NCI-H1105 (cell line): ENCODE measurements around the gene NXPH4.

Source experiments
- DNase-seq: peaks from one replicate; lab custom pipeline; 2025; lab: John Stamatoyannopoulos, UW

NXPH4 gene

DNA sequence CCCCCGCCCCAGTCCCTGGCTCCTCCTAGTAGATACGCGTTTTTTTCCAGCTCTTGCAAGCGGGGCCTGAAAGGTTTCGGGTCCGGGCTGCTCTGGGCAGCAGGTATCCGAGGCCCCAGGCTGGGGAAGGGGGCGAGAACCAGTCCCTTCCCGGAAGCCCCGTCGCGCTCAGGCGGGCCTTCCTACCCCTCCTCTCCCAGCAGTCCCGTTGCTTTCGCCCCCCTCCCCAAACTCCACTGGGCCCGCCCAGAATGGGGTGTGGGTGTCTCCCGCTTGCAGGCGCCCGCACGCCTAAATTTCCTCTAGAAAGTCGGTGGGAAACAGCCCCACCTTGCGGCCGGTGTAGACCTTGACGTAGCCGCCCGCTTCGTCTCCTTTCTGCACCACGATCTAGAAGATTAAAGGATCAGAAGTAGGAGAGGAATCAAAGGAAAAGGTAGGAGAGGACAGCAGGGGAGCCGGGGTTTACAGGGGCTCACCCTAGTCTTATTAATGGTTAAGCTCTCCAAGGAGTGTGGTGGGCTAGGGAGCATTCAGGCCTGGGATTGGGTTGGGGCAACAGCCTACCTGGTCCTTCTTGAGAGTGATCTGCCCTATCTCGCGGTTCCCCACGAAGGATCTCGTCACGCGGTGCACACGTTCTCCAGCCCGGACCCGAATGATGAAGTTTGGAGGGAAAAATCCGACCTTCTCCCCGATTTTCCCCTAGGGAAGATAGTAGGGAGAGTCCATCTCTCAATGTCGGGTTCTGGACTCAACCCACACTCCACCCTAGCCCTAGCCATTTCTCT lies 27.1 kb downstream of the NXPH4 start:
- peak; percentile 52 for DNase-seq

DNA sequence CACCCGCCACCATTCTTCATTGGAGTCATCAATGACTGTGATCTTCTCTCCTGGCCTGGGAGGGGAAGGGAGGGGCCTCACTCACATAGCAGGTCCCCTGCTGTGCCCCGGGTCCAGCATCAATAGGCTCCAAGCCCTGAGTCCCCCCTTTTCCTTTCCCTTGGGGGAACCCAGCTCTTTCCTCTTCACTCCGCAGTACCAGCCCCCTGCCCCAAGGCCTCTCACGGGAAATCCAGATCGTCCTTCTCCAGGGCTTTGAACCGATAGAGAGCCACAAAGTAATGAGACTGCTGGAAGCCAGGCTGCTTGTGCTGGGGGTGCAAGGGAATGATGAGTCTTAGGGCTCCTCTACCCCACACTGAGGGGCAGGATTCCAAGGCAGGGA lies 27.7 kb downstream of the NXPH4 start:
- DNase-seq = no peak

DNA sequence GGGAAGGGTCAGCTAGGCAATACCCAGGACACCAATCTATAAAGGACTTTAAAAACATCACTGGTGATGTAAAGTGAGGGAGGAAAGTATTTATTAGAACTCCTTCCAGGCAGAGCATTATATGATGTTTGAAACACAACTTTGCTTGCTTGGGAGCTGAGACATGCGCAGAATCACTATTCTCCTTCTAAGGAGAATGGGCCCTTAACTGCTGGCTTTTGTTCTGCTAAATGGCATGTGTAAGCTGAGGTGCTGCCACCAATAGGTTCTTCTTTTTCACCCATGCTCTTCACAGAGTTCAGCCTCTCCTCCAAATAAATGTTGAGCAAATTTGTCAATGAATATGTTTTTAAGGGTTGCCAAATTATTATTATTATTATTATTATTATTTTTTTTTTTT lies 30.4 kb downstream of the NXPH4 start:
- no peak for DNase-seq

DNA sequence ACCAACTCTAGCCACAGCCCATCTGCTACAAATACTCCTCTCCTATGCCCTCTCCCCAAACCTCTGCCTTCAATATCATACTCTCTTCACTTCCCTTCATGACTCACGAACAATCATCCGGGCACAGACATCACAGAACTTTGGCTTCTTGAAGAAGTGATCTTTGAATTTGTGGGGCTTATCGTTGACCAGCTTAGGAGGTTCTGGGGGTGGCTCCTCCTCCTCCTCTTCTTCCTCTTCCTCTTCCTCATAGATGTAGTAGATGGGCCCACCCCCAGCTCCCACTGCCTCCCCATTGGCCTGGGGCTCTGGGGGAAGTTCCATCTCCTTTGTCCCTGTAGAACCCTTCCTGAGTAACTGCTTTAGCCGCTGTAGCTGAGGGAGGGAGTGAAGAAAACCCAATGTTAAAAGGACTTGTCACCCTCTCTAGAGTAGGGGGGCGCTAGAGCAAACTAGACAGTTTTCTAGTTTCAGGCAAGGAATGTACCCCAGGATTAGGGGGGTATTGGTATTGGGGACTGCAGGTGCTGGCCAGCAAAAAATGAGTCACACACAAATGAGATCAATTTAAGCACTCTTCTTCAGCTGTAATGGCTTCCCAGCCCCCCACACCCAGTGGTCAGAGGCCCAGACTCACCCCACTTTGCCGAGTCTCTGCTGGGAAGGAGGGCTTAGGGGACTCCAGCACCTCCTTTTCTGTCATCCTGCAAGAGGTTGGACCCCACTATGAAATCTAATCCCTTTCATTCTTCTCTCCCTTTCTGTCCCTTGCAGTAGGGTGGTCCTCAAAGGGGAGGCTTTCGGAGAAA lies 32.5 kb downstream of the NXPH4 start:
- DNase-seq = no peak

DNA sequence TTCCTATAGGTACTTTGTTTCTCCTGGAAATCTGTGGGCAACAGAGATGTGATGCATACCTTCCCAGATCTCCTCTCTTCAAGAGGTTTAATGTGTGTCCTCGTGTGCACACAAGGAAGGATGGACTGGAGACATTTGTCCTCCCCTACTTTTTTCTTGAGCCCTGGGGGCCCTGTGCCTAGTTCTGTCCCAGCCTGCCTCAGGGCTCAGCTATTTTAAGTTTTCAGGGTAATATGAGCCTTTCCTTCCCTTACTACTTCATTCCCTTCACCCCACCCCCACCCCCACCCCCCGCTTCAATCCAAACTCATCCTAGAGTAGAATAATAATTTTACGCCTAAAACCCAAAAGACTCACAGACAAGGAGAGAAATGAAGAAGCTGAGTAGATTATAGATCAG lies 33.9 kb downstream of the NXPH4 start:
- DNase-seq = no peak

DNA sequence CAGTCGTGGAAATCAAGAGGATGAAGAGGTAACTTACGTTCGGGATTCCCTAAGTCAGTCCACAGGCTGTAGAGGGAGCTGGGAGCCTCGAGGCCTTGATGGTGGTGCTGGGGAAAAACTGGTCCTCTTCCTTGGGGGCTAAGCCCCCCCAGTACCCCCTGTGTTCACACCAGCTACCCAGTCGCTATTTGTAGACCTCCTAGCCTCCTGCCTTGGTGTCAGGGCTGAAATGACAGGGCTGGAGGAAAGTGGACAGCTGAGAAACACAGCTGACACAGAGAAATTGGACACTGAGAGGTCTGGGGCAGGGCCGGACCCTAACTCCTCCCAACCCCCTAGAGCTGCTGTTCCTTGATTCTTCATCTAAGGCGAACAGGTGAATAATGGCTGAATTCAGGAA lies 34.4 kb downstream of the NXPH4 start, which contains the start of gene STAC3:
TSS of gene STAC3 (minus strand) at position 232 of the 400 bp plus-strand sequence. CDS start 1,551 bp downstream, outside the sequence.
- DNase-seq = no peak

DNA sequence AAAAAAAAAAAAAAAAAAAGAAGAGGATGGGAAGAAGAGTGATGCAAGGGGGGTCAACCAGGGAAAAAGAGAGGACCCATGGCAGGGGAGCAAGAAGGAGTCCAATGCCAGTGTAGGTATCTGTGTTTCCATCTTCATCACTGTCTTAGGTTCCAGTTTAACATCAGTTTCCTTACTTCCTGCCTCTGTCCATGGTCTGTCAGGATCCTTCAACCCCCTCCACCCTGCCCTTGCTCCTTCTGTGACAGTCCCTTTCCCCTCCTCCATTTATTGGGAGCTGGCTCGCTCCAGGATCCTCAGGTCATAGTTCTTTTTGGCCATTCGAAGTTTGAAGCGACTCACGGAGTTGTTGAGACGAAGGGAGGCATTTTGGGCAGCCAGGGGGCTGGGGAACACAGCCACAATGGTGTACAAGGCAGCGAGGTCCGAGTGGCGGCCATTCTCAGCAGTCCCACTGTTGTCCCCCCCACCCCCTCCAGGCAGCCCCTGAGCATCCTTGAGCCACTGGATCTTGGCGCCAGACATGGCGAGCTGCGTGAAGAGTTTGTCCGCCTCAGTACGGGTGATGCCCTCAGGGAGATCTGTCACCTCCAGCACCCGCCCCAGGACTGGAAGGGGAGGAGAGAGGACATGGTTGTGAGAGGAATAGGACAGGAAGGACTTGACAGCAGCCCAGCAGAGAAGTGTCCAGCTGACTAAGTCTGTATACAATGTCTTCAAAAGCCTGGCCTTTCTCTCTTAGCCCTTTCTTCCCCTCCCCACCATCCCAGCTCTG lies 38.1 kb downstream of the NXPH4 start:
- no peak for DNase-seq

DNA sequence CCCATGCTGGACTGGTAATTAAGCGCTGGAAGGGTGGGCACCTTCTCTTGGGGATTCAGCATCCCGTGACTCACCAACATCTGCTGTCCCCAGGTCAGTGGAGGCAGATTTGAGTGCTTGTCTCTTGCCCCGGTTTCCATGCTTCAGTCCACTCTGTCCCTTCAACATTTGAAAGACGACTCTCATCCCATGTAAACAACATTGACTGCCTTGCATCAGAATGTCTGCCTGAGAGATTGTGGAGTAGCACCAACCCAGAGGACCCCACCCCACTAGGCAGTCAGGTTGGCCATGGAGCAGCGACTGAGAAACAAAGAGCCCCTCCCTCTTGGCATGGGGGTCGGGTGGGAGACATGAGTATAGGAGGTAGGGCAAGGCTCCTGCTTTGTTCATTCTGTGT lies 39.3 kb downstream of the NXPH4 start:
- no peak for DNase-seq

DNA sequence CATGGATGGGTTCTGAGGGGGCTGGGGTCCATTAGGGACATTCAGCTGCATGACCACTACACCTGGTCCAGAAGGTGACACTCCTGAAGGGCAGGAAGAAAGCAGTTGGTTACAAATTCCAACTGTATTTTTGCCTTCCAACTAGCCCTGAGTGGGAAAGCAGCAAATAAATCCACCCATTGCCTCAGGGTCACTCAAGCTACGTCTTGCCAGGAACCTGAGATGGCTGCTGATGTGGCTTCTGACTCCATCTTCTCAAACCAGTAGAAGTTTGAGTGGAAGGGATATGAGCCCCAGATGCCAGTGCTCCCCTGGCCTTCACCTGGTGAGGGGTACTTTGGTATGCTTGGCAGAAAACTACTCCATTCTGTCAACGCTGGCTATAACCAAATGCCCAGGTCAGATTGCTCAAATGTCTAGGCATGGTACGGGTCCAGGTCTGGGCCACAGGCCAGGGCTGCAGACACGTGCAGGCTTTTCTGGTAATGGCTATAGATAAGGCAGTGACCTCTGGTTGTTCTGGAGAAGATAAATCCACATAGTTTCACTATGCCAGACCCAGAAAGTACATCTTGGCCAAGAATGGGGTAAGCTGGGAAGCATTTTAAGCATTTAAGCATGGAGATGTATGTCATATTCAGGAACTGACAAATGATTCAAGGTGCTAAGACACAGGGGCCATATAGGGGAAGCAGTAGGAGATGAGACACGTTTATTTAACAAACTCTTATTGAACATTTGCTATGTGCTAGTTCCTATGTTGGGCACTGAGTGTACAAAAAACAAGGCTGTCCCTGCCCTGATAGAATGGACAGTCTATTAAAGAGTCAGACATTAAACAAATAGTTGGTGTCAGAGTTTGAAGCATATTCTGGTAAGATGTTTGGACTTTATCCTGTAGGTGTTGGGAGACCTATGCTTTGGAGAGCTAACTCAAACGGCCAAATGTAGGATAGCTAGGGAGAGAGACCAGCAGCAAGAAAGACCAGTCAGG lies 42.7 kb downstream of the NXPH4 start:
- DNase-seq = no peak

DNA sequence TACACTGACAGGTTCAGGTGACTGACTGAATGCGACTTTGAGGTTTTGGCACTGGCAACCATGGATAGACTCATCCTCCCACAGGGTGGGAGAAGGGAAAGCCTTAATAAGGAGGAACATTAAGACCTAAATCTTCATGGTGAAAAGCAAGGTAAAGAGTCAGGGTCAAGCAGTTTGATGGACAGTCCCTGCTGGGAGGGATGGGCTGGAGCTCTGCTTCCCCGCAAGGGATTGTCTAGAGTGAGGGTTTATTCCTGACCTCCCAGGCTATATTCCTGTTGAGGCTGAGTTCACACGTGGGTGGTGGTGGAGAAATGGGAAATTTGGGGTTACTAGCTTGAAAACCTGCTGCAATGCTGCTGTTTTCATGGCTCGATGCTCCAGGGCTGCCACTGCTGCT lies 43.8 kb downstream of the NXPH4 start:
- no peak for DNase-seq

DNA sequence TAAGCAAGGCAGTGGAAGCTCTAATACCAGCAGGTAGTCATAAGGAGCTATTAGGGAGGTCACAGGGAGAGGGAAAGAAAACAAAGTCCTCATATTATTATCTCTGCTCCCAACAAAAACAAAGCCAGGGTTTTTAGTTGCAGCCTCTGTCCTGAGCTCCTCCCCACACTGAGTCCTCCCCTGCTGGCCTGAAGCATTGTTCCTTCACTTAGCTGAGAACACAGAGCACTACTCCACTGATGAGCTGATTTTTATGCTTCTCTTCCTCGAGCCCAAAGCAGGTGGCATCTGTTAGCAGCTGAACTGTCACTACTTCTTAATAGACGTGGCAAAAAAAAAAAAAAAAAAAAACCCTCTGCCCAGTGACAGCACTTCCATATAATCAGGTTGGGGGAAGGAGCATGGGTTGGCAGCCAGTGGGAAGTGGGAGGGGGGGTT lies 44.9 kb downstream of the NXPH4 start:
- DNase-seq = peak; percentile 70

DNA sequence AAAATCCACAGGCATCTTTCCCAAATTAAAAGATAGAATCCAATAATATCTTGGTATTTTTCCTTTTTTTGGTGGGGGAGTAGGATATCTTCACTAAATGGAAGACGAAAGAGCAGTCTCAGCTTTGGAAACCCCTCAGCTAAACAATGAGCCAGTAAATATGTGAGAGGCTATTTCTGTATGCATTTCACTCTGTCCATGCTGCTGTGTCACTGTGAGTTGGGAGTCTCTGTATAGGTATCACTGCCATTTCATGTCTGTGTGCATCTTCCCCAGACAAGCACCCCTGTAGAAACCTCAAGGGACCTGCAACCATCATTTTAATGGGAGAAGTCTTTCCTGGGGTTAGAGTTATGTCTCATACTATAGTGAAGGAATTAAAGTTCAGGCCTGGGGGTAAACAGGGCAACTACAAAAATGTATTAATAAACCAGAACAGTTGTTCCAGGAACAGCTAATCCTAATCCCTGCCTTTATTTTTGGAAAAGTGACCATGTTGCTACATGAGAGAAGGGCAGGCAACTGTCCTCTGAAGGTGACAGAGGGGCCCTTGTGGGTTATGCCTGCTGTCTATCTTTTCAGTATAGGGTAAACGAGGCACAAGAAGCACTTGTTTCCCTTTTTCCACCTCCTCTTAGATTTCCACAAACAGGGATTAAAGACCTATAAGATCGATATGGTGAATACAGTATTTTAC lies 45.7 kb downstream of the NXPH4 start:
- no peak for DNase-seq

DNA sequence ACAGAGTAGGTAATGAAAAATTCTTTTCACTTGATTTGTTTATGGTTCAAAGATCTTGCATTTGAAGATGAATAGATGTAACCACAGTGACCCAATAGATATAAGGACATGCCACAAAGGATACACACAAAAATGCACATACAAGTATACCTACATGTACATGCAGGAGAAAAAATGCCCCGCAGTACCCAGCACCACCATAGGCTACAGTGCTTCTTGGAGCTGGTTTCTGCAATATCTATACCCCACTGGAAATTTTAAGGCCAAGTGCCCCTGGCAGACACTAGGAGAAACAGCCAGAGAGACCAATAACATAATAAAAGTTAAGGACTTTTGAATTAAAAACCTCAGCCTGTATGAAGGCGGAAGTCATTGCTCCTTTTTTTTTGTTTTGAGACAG lies 46.5 kb downstream of the NXPH4 start:
- DNase-seq = no peak

DNA sequence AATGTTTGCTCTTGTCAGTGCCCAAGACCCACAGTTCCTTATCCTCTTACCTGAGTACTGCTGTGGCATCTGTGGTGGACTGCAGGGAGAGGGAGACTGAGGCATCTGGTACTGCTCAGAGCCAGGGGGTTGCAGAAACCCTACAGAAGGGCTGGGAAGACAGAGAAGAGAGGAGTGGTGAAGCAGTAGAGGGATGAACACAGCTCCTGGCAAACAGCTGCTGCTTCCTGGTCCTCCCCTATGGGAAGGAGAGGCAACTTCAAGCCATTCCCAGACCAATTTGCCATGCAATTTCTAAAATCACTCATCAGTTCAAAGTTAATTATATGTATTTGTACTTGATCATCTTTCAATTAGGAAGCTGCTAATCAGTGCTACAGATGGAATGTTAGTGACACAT lies 50.1 kb downstream of the NXPH4 start:
- no peak for DNase-seq

DNA sequence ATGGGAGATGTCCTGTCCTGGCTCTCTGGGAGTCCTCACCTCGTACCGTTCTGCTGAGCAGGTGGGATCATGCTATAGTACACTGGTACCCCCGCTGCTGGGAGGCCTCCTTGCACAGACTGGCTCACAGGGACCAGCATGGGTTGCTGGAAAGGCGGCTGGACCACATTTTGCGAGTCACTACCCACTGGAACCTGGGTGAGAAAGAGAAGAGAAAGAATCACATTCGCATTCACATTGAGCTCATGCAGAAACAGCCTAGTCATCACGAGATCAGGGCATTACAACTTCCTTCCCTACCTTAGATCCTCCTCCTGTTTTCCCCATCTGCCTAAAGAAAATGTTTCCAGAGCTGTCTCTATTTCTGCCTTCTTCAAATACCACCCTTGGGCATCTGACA lies 51.7 kb downstream of the NXPH4 start:
- DNase-seq = no peak

DNA sequence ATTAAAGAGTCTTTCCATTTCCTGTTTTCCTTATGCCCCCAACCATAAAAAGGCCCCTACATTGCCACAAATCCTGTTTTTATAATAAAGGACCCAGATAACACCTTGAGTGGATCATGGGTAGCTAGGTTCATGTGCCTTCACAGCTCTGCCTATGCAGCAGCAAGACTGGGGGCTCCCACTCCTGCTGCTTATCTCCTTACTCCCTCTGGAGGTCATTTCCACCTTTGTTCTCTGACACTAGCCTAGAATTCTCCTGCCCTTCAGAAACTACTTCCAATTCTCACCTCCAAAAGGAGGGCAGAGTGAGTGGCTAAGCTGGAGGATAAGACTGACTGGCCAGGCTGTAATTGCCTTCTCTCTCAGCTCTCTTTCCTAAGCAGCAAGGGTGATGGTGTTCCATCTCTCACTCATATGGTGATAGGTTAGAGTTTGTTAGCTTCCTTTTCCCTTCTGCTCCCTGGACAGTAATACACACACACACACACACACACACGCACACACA lies 54.4 kb downstream of the NXPH4 start:
- DNase-seq = no peak

DNA sequence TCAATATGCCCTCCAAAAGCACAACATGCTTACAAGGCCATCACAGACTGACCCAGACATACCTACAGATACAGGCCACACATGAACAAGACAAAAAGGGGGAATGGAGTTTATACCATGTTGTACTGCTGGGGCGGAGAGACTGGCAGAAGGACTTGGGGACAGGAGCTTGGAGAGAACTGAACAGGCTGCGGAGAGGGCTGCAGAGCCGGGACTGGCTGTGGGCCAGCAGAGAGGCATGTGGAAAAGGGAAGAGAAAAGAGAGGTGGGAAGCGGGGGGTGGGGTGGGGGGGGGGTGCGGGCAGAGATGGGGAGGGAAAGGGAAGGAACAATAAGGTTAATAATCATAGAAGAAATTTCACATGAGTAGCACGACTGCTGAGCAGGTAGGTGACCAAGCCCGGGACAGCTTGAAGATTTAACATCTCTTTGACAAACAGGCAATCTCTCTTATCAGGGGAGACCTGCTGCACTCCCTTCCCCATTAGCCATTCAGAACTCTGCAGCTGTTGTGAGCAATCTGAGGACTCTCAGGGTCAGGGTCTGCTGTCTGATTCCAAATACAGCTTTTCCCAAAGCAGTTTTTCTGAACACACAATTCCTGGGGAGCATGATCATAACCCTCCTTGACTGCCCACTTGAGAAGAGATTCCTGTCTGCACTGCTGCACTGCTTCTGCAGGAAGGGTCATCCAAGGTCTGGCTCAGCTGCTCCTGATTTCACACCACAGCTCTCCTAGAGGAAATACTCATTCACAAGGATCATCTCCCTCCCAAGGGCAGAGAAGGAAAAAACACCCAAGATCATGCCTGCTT lies 56.0 kb downstream of the NXPH4 start:
- no peak for DNase-seq

DNA sequence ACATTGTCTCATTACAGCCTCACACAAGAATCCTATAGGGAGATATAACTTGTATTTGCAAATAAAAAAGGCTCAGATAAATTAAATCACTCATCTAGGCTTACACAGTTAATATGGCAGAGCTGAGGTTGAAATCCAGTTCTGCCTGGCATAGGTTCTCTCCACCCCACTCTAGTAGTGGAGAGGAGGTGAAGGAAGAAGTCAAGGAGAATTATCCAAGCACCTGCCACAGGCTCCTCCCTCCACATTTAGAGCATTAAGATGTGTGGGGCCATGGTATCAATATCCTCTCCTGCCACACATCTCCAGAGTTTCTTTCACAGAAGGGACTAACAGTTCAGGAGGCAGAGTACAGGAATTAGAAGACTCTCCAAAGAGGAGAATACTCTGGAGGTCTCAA lies 56.9 kb downstream of the NXPH4 start:
- no peak for DNase-seq
